Activated naive CD4-positive, alpha-beta T cell treated with anti-CD3 and anti-CD28 coated beads for 36 hours (primary cell): ENCODE results near the gene LRCH1. TPM values are rescaled to one million over a fixed set of nuclear protein-coding genes. Genes with fewer than 3 reads are reported as not detected.

ENCODE experiments used
- CTCF ChIA-PET: fragments of 350-600 bp; sonication (Branson Sonifier 250); formaldehyde crosslinking; loops from one replicate; lab custom pipeline; 2021; ENCODE audit warnings: antibody characterized with exemption; lab: Charles Lee
- DNase-seq: peaks from one replicate; pipeline ENCODE4 v3.0.0-alpha.2; 2020
- H3K27ac Mint-ChIP-seq: one replicate; pipeline ENCODE4 v1.8.0; 2021; ENCODE audit warnings: mild to moderate bottlenecking, mixed read lengths
- H3K27me3 Mint-ChIP-seq: one replicate; pipeline ENCODE4 v1.8.0; 2021; ENCODE audit warnings: low read depth, mixed read lengths
- H3K36me3 Mint-ChIP-seq: one replicate; pipeline ENCODE4 v1.8.0; 2021; ENCODE audit warnings: low read depth, mixed read lengths
- H3K4me1 Mint-ChIP-seq: one replicate; pipeline ENCODE4 v1.8.0; 2021; ENCODE audit warnings: low read depth, mixed read lengths
- H3K4me3 Mint-ChIP-seq: one replicate; pipeline ENCODE4 v1.8.0; 2021; ENCODE audit warnings: mild to moderate bottlenecking, moderate library complexity, mixed read lengths
- H3K9me3 Mint-ChIP-seq: one replicate; pipeline ENCODE4 v1.8.0; 2021; ENCODE audit warnings: mixed read lengths
- intact Hi-C: fragments of 100-400 bp; cut with micrococcal nuclease; formaldehyde crosslinking; loops from one replicate; pipeline ENCODE4 v1.15.1; 2023
- total RNA-seq, 2 experiments: library from RNA; stranded (reverse); gene quantifications; one replicate each; pipeline ENCODE4 v1.2.3, GENCODE V29; 2021

The LRCH1 gene
- total RNA-seq, 2 experiments from 2014 or later: 14.6 to 15.1 TPM

GRCh38 chr13:46554951-46555350 lies 2.0 kb downstream of the LRCH1 start:
- intact Hi-C loops: loop anchor here (1.0 to 5.0 kb wide), 11 partner anchors 23 to 1482 kb away; partner anchors contain the start of genes ESD, LCP1, NUDT15 and TPT1
- no peaks in the 10 kb centered on the region for H3K36me3 Mint-ChIP-seq
- CTCF ChIA-PET: interaction anchor here (0.6 to 1.4 kb wide), 6 partner anchors 11 to 166 kb away, joined by 3 to 6 read pairs (median 4); no protein-coding TSS in a partner anchor
- no peaks in the 10 kb centered on the region for H3K27me3 Mint-ChIP-seq
- H3K27ac Mint-ChIP-seq: peak overlapping the region; percentile 86
- no peak for DNase-seq
- peaks cover 47% of the 10 kb centered on the region for H3K4me1 Mint-ChIP-seq
- peak overlapping the region; percentile 91 for H3K4me3 Mint-ChIP-seq
- no peaks in the 10 kb centered on the region for H3K9me3 Mint-ChIP-seq

- Mint-ChIP-seq H3K27me3 (no peaks in the 10 kb centered on the region), H3K9me3 (no peaks in the 10 kb centered on the region), H3K36me3 (no peaks in the 10 kb centered on the region), H3K27ac (no peak overlapping the region), H3K4me3 (peak overlapping the region; percentile 91), H3K4me1 (peaks cover 47% of the 10 kb centered on the region)
- CTCF ChIA-PET: interaction anchor here (0.6 to 1.4 kb wide), 7 partner anchors 10 to 165 kb away, joined by 3 to 6 read pairs (median 4); no protein-coding TSS in a partner anchor
- DNase-seq: no peak
- intact Hi-C loops: loop anchor here (2.0 kb wide), 1 partner anchor 1481 kb away; the partner anchor contains the start of gene NUDT15
These were observed 2.9 kb downstream of the LRCH1 start for GRCh38 chr13:46555722-46556417.

- Mint-ChIP-seq H3K4me3 (no peak overlapping the region), H3K36me3 (no peaks in the 10 kb centered on the region), H3K4me1 (peaks cover 47% of the 10 kb centered on the region), H3K27me3 (no peaks in the 10 kb centered on the region), H3K9me3 (no peaks in the 10 kb centered on the region), H3K27ac (no peak overlapping the region)
- CTCF ChIA-PET: no interaction called here
- intact Hi-C loops: no loop called here
- DNase-seq: no peak
These were observed 3.4 kb downstream of the LRCH1 start for GRCh38 chr13:46556418-46556779.

GRCh38 chr13:46559272-46559805 lies 6.4 kb downstream of the LRCH1 start:
- Mint-ChIP-seq H3K9me3 (no peaks in the 10 kb centered on the region), H3K4me1 (peaks cover 37% of the 10 kb centered on the region), H3K27me3 (no peaks in the 10 kb centered on the region), H3K36me3 (no peaks in the 10 kb centered on the region), H3K27ac (no peak overlapping the region), H3K4me3 (no peak overlapping the region)
- DNase-seq: no peak
- intact Hi-C loops: no loop called here
- CTCF ChIA-PET: interaction anchor here (1.0 kb wide), 1 partner anchor 18 kb away, joined by 3 read pairs; no protein-coding TSS in a partner anchor

GRCh38 chr13:46560778-46561177 lies 7.8 kb downstream of the LRCH1 start:
- Mint-ChIP-seq H3K36me3 (no peaks in the 10 kb centered on the region), H3K4me3 (no peak overlapping the region), H3K27ac (no peak overlapping the region), H3K4me1 (peaks cover 32% of the 10 kb centered on the region), H3K27me3 (no peaks in the 10 kb centered on the region), H3K9me3 (no peaks in the 10 kb centered on the region)
- CTCF ChIA-PET: no interaction called here
- no peak for DNase-seq
- intact Hi-C loops: no loop called here

- no peaks in the 10 kb centered on the region for H3K9me3 Mint-ChIP-seq
- CTCF ChIA-PET: no interaction called here
- H3K27ac Mint-ChIP-seq: no peak overlapping the region
- no peaks in the 10 kb centered on the region for H3K36me3 Mint-ChIP-seq
- DNase-seq: no peak
- no peaks in the 10 kb centered on the region for H3K27me3 Mint-ChIP-seq
- H3K4me3 Mint-ChIP-seq: no peak overlapping the region
- intact Hi-C loops: no loop called here
- H3K4me1 Mint-ChIP-seq: peaks cover 31% of the 10 kb centered on the region
These were observed 8.3 kb downstream of the LRCH1 start for GRCh38 chr13:46561286-46561685.

- intact Hi-C loops: no loop called here
- Mint-ChIP-seq H3K36me3 (no peaks in the 10 kb centered on the region), H3K4me3 (no peak overlapping the region), H3K9me3 (no peaks in the 10 kb centered on the region), H3K4me1 (peaks cover 29% of the 10 kb centered on the region), H3K27me3 (no peaks in the 10 kb centered on the region), H3K27ac (no peak overlapping the region)
- CTCF ChIA-PET: no interaction called here
- no peak for DNase-seq
These were observed 8.7 kb downstream of the LRCH1 start for GRCh38 chr13:46561691-46562090.

GRCh38 chr13:46562152-46562551 lies 9.2 kb downstream of the LRCH1 start:
- DNase-seq: no peak
- no peak overlapping the region for H3K4me3 Mint-ChIP-seq
- intact Hi-C loops: no loop called here
- CTCF ChIA-PET: no interaction called here
- no peak overlapping the region for H3K27ac Mint-ChIP-seq
- no peaks in the 10 kb centered on the region for H3K36me3 Mint-ChIP-seq
- no peaks in the 10 kb centered on the region for H3K9me3 Mint-ChIP-seq
- H3K4me1 Mint-ChIP-seq: peaks cover 26% of the 10 kb centered on the region
- H3K27me3 Mint-ChIP-seq: no peaks in the 10 kb centered on the region

- DNase-seq: no peak
- CTCF ChIA-PET: interaction anchor here (1.5 kb wide), 1 partner anchor 11 kb away, joined by 5 read pairs; no protein-coding TSS in a partner anchor
- intact Hi-C loops: no loop called here
- Mint-ChIP-seq H3K4me3 (no peak overlapping the region), H3K4me1 (peaks cover 25% of the 10 kb centered on the region), H3K9me3 (no peaks in the 10 kb centered on the region), H3K36me3 (no peaks in the 10 kb centered on the region), H3K27me3 (no peaks in the 10 kb centered on the region), H3K27ac (no peak overlapping the region)
These were observed 9.6 kb downstream of the LRCH1 start for GRCh38 chr13:46562581-46562980.

- no peak for DNase-seq
- CTCF ChIA-PET: interaction anchor here (1.3 kb wide), 1 partner anchor 11 kb away, joined by 4 read pairs; no protein-coding TSS in a partner anchor
- Mint-ChIP-seq H3K4me3 (no peak overlapping the region), H3K9me3 (no peaks in the 10 kb centered on the region), H3K36me3 (no peaks in the 10 kb centered on the region), H3K27ac (no peak overlapping the region), H3K27me3 (no peaks in the 10 kb centered on the region), H3K4me1 (peaks cover 21% of the 10 kb centered on the region)
- intact Hi-C loops: no loop called here
These were observed 13.1 kb downstream of the LRCH1 start for GRCh38 chr13:46565808-46566750.

GRCh38 chr13:46567671-46568070 lies 14.7 kb downstream of the LRCH1 start:
- H3K9me3 Mint-ChIP-seq: no peaks in the 10 kb centered on the region
- CTCF ChIA-PET: no interaction called here
- H3K36me3 Mint-ChIP-seq: peaks cover under 1% of the 10 kb centered on the region
- H3K27me3 Mint-ChIP-seq: no peaks in the 10 kb centered on the region
- intact Hi-C loops: no loop called here
- H3K4me1 Mint-ChIP-seq: peaks cover 33% of the 10 kb centered on the region
- H3K27ac Mint-ChIP-seq: no peak overlapping the region
- no peak for DNase-seq
- H3K4me3 Mint-ChIP-seq: no peak overlapping the region

- CTCF ChIA-PET: interaction anchor here (1.1 kb wide), 1 partner anchor 24 kb away, joined by 3 read pairs; no protein-coding TSS in a partner anchor
- Mint-ChIP-seq H3K4me1 (peaks cover 36% of the 10 kb centered on the region), H3K36me3 (peaks cover 2% of the 10 kb centered on the region), H3K27ac (no peak overlapping the region), H3K4me3 (no peak overlapping the region), H3K27me3 (no peaks in the 10 kb centered on the region), H3K9me3 (no peaks in the 10 kb centered on the region)
- intact Hi-C loops: no loop called here
- DNase-seq: no peak
These were observed 16.5 kb downstream of the LRCH1 start for GRCh38 chr13:46569456-46569855.
